Measurements from ENCODE around the gene DIP2C.

- no peak for TF ChIP-seq POLR2AphosphoS5 (IDR thresholded peaks at IDR 0.05; ENCODE audit: low read depth, low read length)
- no peak for TF ChIP-seq TAF1 (IDR thresholded peaks at IDR 0.05; ENCODE audit: borderline replicate concordance, low read depth, low read length)
- no peak for TF ChIP-seq POLR2A (IDR thresholded peaks at IDR 0.05; ENCODE audit: low read depth, low read length)
Observed at GRCh38 chr10:488081-488932, 201.2 kb downstream of the DIP2C start.

Measured in GM12892 (cell line).